NCI-H460 (cell line): Measurements from ENCODE around the gene HTR2C. TPM values are rescaled to one million over a fixed set of nuclear protein-coding genes. Genes with fewer than 3 reads are reported as not detected.
"Not testable (repeated sequence)": the region's sequence is repeated elsewhere in the genome, so short reads cannot be mapped to it uniquely, and the experiment has no call there.

Source experiments
- DNase-seq: peaks from one replicate; pipeline ENCODE4 v3.0.0-alpha.2; 2016; ENCODE audit warnings: low read depth; ENCODE audit errors: extremely low read depth
- small RNA-seq, 2 experiments: library from RNA; depleted of rRNA; stranded (forward); fragments of <200 nt; gene quantifications; one replicate each; pipeline ENCODE3, GENCODE V24; 2014
- total RNA-seq: library from RNA; depleted of rRNA; stranded (reverse); fragments of >200 nt; shearing (Covaris generic); gene quantifications from 2 replicates; pipeline ENCODE4 v1.2.3, GENCODE V29; 2014

HTR2C gene
- total RNA-seq, 1 experiment from 2014 or later: not detected

GRCh38 chrX:114937090-114937489 is 353.2 kb downstream of the HTR2C start:
- DNase-seq: not testable (repeated sequence)

DNA sequence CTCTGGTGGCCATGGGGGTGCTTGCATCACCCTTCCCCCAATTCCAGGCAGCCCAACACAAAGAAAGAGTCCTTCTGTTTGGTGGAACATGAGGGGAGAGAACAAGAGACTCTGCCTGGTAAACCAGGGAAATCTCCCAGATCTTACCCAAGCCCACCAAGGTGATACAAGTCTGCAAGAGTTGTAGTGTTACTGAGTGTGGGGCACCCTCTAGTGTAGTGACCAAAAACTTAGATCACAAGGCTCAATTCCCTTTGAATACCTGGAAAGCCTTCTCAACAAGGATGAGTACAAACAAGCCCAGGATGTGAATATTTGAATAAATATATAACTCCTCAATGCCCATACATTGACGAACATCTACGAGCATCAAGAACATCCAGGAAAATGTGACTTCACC is 368.8 kb downstream of the HTR2C start:
- no peak for DNase-seq

Small RNAs within 50 kb of the gene (small RNA-seq; reads per million reads assigned to genes)
- gene AL355812.1 (0 reads per million in 2 experiments), gene MIR1264 (0 reads per million in 2 experiments), gene MIR1298 (0 to 0.02 reads per million in 2 experiments), gene MIR1911 (0 reads per million in 2 experiments), gene MIR1912 (0 reads per million in 2 experiments), gene MIR448 (0 reads per million in 2 experiments), gene MIR764 (0 reads per million in 2 experiments), gene SNORA35 (0 reads per million in 2 experiments)
